Transverse colon (tissue), 4 donors: Measurements from ENCODE around the gene SUSD3. TPM values are rescaled to one million over a fixed set of nuclear protein-coding genes. Genes with fewer than 3 reads are reported as not detected.

Experiments
- DNase-seq: peaks from one replicate; pipeline ENCODE4 v3.0.0-alpha.2; 2019
- H3K27ac ChIP-seq, 4 donors: fragments of 200-600 bp; sonication (generic); 2 replicates each; pipeline ENCODE4 v1.5.1; 2016 to 2018; ENCODE audit warnings: inconsistent platforms in 4 of 4
- H3K27me3 ChIP-seq: fragments of 200-600 bp; sonication (generic); 2 replicates; pipeline ENCODE4 v1.5.1; 2017; ENCODE audit warnings: inconsistent platforms
- H3K36me3 ChIP-seq, 4 donors: fragments of 200-600 bp; sonication (generic); 2 replicates each; pipeline ENCODE4 v1.5.1; 2017 to 2019; ENCODE audit warnings: inconsistent platforms in 4 of 4
- H3K4me1 ChIP-seq, 4 donors: fragments of 200-600 bp; sonication (generic); 2 replicates each; pipeline ENCODE4 v1.5.1; 2017 to 2020; ENCODE audit warnings: inconsistent platforms in 4 of 4
- H3K4me3 ChIP-seq, 4 donors: fragments of 200-600 bp; sonication (generic); 1 replicate in 1 of 4; 2 replicates in 3 of 4; pipeline versions ENCODE4 v1.5.1 to v1.6.1; 2017 to 2019; ENCODE audit warnings: inconsistent platforms in 4 of 4
- H3K9me3 ChIP-seq, 2 donors: fragments of 200-600 bp; sonication (generic); 2 replicates each; pipeline ENCODE4 v1.5.1; 2017 to 2019; ENCODE audit warnings: inconsistent platforms in 2 of 2
- EP300 ChIP-seq: sonication (generic); formaldehyde crosslinking; IDR thresholded peaks from one replicate; pipeline ENCODE4 v1.6.1; 2017; ENCODE audit warnings: antibody characterized with exemption, low read depth
- POLR2A ChIP-seq: fragments of 450-650 bp; IDR thresholded peaks from one replicate; pipeline ENCODE4 v1.6.1; 2016; ENCODE audit warnings: antibody characterized with exemption, mild to moderate bottlenecking, moderate library complexity
- POLR2AphosphoS5 ChIP-seq, 3 donors: sonication (generic); formaldehyde crosslinking; IDR thresholded peaks; one replicate each; pipeline ENCODE4 v1.6.1; 2016; ENCODE audit warnings: antibody characterized with exemption in 3 of 3
- WGBS, 2 donors: methylation state at CpG; one replicate each; pipeline ENCODE4 v1.1.5; 2018; ENCODE audit warnings: low coverage in 1 of 2; 5-methylcytosine and 5-hydroxymethylcytosine counted together
- in situ Hi-C, 4 donors: fragments of 200-750 bp; cut with MboI; loops; one replicate each; pipeline versions ENCODE4 v1.15.0 to v1.15.1; 2017; ENCODE audit warnings: low sequenced_read_pairs in 3 of 4, low pct_ligation_motif_present in 1 of 4, low pct_unique_long_range_greater_than_20kb in 1 of 4
- intact Hi-C: fragments of 100-400 bp; cut with DNase I; formaldehyde crosslinking; loops from one replicate; pipeline ENCODE4 v1.15.1; 2023; ENCODE audit warnings: low total_unique reads
- total RNA-seq, 4 donors: library from RNA; depleted of rRNA; stranded (reverse); fragments of >200 nt; gene quantifications; one replicate each; pipeline ENCODE4 v1.1.0, GENCODE V29; 2016
- TF ChIP-seq, protein P1 (sequence below), 5 experiments: fragments of 200-600 bp in 3 of 5; fragments of 450-650 bp in 2 of 5; sonication (generic) in 3 of 5; IDR thresholded peaks; 1 replicate in 2 of 5; 2 replicates in 3 of 5; pipeline ENCODE4 v1.5.1; 2016 to 2017; ENCODE audit warnings: antibody characterized with exemption in 5 of 5, inconsistent platforms in 3 of 5, mild to moderate bottlenecking in 2 of 5, moderate library complexity in 1 of 5

The SUSD3 gene
- total RNA-seq, 4 donors from 2014 or later = 1.9 to 2.7 TPM; not detected in 2

DNA sequence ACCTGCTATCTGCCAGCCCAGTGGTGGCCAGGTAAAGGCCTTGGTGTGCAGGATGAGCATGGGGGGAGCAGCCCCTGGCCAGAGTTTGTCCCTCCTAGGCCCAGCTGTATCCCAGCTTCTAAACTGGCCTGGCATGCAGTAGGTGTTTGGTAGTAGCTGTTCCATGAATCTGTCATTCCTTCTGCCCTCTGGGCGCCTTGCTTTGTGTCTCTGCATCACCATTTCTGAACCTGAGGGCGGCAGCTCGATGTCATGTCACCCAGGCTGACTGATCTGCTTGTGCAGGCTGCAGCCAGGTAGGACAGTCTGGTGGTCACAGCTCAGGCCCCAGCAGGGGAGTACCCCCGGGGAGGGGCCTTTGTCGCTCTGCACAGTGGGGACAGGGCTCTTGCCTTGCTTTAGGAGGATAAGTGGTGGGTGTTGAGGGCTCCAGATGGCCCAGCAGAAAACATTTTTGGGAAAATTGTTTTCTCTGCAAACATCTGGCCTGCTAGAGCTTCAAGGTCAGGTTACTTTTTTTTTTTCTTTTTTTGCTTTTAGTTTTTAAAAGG lies 4.6 kb upstream of the SUSD3 start:
- Histone ChIP-seq H3K4me1 (peaks cover 0 to 8% (median 7%) of the 10 kb centered on the region in 4 donors), H3K9me3 (no peaks in the 10 kb centered on the region), H3K27ac (no peak overlapping the region), H3K4me3 (no peak overlapping the region), H3K36me3 (no peaks in the 10 kb centered on the region), H3K27me3 (no peaks in the 10 kb centered on the region)
- intact Hi-C loops = no loop called here
- DNase-seq = no peak
- 71 to 94% methylated on average over 2 to 5 of the region's 5 CpGs for WGBS, 2 donors
- TF ChIP-seq EP300 (no peak), POLR2AphosphoS5 (IDR thresholded peaks at IDR 0.05) (no peak), POLR2A (no peak)
- TF ChIP-seq, protein P1, sequence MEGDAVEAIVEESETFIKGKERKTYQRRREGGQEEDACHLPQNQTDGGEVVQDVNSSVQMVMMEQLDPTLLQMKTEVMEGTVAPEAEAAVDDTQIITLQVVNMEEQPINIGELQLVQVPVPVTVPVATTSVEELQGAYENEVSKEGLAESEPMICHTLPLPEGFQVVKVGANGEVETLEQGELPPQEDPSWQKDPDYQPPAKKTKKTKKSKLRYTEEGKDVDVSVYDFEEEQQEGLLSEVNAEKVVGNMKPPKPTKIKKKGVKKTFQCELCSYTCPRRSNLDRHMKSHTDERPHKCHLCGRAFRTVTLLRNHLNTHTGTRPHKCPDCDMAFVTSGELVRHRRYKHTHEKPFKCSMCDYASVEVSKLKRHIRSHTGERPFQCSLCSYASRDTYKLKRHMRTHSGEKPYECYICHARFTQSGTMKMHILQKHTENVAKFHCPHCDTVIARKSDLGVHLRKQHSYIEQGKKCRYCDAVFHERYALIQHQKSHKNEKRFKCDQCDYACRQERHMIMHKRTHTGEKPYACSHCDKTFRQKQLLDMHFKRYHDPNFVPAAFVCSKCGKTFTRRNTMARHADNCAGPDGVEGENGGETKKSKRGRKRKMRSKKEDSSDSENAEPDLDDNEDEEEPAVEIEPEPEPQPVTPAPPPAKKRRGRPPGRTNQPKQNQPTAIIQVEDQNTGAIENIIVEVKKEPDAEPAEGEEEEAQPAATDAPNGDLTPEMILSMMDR (IDR thresholded peaks at IDR 0.05) = no peak
- in situ Hi-C loops = no loop called here

- TF ChIP-seq, protein P1 (IDR thresholded peaks at IDR 0.05) = no peak
- TF ChIP-seq POLR2A = no peak
- TF ChIP-seq POLR2AphosphoS5 (IDR thresholded peaks at IDR 0.05) = no peak
- no peak for TF ChIP-seq EP300
- Histone ChIP-seq H3K27me3 (no peaks in the 10 kb centered on the region), H3K27ac (no peak overlapping the region), H3K9me3 (no peaks in the 10 kb centered on the region), H3K4me1 (peaks cover 0 to 17% (median 15%) of the 10 kb centered on the region in 4 donors), H3K36me3 (no peaks in the 10 kb centered on the region), H3K4me3 (no peak overlapping the region)
- DNase-seq = no peak
- WGBS, 2 donors = 82 to 86% methylated on average over 3 to 11 of the region's 11 CpGs
- in situ Hi-C loops (no loop called here), intact Hi-C loops (no loop called here)
These were observed 3.5 kb upstream of the SUSD3 start for GRCh38 chr9:93054758-93055704.

- in situ Hi-C loops (no loop called here), intact Hi-C loops (no loop called here)
- no peak overlapping the region for H3K4me3 ChIP-seq
- no peak for DNase-seq
- H3K4me1 ChIP-seq = peaks cover 7 to 37% (median 21%) of the 10 kb centered on the region in 4 donors
- TF ChIP-seq POLR2AphosphoS5 (IDR thresholded peaks at IDR 0.05) = no peak
- peak overlapping the region in 1 of 4 donors; percentile 15 for H3K27ac ChIP-seq
- H3K27me3 ChIP-seq = no peaks in the 10 kb centered on the region
- H3K9me3 ChIP-seq = no peaks in the 10 kb centered on the region
- WGBS, 2 donors = 88 to 100% methylated on average over 5 to 8 of the region's 8 CpGs
- no peaks in the 10 kb centered on the region for H3K36me3 ChIP-seq
These were observed 1.3 kb upstream of the SUSD3 start for GRCh38 chr9:93057042-93057702.

- 52 to 56% methylated on average over 10 to 13 of the region's 14 CpGs for WGBS, 2 donors
- no peaks in the 10 kb centered on the region for H3K27me3 ChIP-seq
- H3K36me3 ChIP-seq = no peaks in the 10 kb centered on the region
- peak overlapping the region; percentile 63 to 81 (median 74) for H3K27ac ChIP-seq
- intact Hi-C loops = no loop called here
- no peak for DNase-seq
- no peak overlapping the region for H3K4me3 ChIP-seq
- peaks cover 9 to 39% (median 21%) of the 10 kb centered on the region in 4 donors for H3K4me1 ChIP-seq
- no peaks in the 10 kb centered on the region for H3K9me3 ChIP-seq
- in situ Hi-C loops = no loop called here
- TF ChIP-seq POLR2A (no peak), POLR2AphosphoS5 (IDR thresholded peaks at IDR 0.05) (no peak), EP300 (no peak)
- TF ChIP-seq, protein P1 (IDR thresholded peaks at IDR 0.05) = no peak
These were observed 672 bp upstream of the SUSD3 start for GRCh38 chr9:93057703-93058354.
